Gastroesophageal sphincter (tissue), 3 donors: ENCODE measurements around the gene IL2RA.

ENCODE experiments used
- CTCF ChIP-seq, 4 experiments: fragments of 200-600 bp in 2 of 4; fragments of 450-650 bp in 2 of 4; sonication (generic) in 1 of 4; IDR thresholded peaks; one replicate each; pipeline ENCODE4 v1.5.1; 2017 to 2019; ENCODE audit warnings: antibody characterized with exemption in 4 of 4, mild to moderate bottlenecking in 2 of 4, moderate library complexity in 2 of 4
- POLR2A ChIP-seq, 2 donors: fragments of 450-650 bp; IDR thresholded peaks; one replicate each; pipeline ENCODE4 v1.6.1; 2017; ENCODE audit warnings: antibody characterized with exemption in 2 of 2, mild to moderate bottlenecking in 2 of 2, moderate library complexity in 1 of 2
- POLR2AphosphoS5 ChIP-seq: sonication (generic); formaldehyde crosslinking; IDR thresholded peaks from one replicate; pipeline ENCODE4 v1.6.1; 2017; ENCODE audit warnings: antibody characterized with exemption

- TF ChIP-seq CTCF (IDR thresholded peaks at IDR 0.05): no peak
- no peak for TF ChIP-seq POLR2AphosphoS5
- no peak for TF ChIP-seq POLR2A (IDR thresholded peaks at IDR 0.05)
Measured at GRCh38 chr10:6052247-6053221, 9.6 kb downstream of the IL2RA start.
